Activated T-helper 9 cell treated with anti-CD3 and anti-CD28 coated beads, Interleukin-2, amount 50 U/mL, for 16 hours (primary cell): Measurements from ENCODE around the gene ZYX.
A peak's percentile ranks its signal among the peaks of the same experiment; 100 is the strongest.

Source experiments
- DNase-seq: peaks from one replicate; pipeline ENCODE4 v3.0.0-alpha.2; 2020; ENCODE audit warnings: low read depth

The ZYX gene

GRCh38 chr7:143380646-143381426 lies at the start of gene ZYX:
TSS of gene ZYX (plus strand) at chr7:143381345. CDS start at chr7:143381572, 227 bp downstream.
- DNase-seq: peak; percentile 83

DNA sequence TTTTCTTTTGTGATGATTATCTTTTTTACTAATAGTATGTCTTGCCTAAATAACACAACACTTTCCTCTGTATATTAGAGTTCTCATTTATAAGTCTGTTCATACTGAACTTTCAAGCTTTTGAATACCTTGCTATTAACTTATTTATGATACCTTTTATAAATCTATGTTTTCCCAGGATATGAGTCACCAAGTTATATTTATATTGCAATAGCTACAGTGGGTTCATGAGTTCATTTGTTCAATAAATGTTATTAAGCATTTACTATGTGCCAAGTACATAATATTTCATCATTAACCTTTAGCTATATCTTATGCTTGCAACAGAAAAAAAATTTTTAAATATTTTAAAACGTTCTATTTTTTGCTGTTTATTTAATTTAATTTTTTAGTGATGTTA lies 46.9 kb upstream of the ZYX start:
- DNase-seq: no peak

DNA sequence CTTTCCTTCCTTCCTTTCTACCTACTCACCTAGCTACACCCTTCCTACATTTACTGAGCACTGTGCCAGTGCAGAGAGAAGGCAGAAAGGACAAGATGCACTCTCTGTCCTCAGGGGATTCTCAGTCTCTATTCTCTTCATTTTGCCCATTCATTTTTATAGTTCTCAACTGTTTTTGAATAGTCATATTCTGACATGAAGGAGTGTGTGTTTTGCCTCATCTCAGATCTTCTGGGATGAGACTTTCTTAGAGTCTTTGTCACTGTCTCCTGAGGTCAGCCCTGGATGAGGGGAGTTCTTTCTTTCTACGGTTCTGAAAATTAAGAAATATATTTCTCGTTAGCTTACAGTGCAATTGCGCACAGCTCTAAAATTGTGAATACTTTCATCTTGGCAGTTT lies 43.9 kb upstream of the ZYX start:
- DNase-seq: no peak

DNA sequence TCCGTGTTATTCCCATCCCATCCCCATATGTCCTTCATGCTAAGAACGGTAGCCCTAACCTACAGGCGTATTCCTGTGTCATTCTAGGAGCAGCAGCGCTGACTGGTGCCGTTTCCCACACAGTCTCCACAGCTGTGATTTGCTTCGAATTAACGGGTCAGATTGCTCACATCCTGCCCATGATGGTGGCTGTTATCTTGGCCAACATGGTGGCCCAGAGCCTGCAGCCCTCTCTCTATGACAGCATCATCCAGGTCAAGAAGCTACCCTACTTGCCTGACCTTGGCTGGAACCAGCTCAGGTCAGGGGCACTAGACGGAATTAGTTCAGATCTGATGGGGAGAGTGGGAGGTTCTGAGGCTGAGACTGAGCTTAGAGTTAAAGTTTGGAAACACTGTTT lies 39.3 kb upstream of the ZYX start:
- DNase-seq: no peak

- DNase-seq: no peak
These were observed 37.5 kb upstream of the ZYX start for GRCh38 chr7:143343596-143343995.

- DNase-seq: peak; percentile 44
These were observed 35.7 kb upstream of the ZYX start for GRCh38 chr7:143345428-143345900.

- no peak for DNase-seq
These were observed 35.1 kb upstream of the ZYX start for GRCh38 chr7:143346018-143346417.

GRCh38 chr7:143347950-143348349 lies 33.2 kb upstream of the ZYX start:
- DNase-seq: no peak

DNA sequence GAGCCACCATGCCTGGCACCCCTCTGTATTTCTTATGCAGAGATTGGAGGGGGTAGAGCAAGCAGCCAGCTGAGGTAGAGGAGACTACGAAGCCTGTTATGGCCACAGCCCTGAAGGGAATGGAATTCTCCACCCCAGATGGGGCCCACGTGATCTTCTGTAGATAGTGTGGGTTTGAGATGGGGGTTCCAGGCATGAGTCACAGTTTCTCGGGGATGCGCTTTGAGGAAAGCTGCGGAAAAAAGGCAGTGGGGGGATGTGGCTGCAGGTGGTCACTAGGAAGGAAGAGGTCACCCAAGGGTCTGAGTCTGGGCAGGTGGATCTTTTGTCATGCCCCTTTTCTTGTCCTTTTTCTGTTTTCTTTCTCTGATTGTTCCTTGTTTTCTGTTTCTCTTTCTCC lies 30.1 kb upstream of the ZYX start:
- DNase-seq: no peak

- DNase-seq: no peak
These were observed 29.6 kb upstream of the ZYX start for GRCh38 chr7:143351574-143351973.

GRCh38 chr7:143352531-143353002 lies 28.6 kb upstream of the ZYX start:
- no peak for DNase-seq

GRCh38 chr7:143354376-143354775 lies 26.8 kb upstream of the ZYX start:
- no peak for DNase-seq

GRCh38 chr7:143354965-143355364 lies 26.2 kb upstream of the ZYX start:
- DNase-seq: no peak

GRCh38 chr7:143355450-143356385 lies 25.4 kb upstream of the ZYX start:
- no peak for DNase-seq

DNA sequence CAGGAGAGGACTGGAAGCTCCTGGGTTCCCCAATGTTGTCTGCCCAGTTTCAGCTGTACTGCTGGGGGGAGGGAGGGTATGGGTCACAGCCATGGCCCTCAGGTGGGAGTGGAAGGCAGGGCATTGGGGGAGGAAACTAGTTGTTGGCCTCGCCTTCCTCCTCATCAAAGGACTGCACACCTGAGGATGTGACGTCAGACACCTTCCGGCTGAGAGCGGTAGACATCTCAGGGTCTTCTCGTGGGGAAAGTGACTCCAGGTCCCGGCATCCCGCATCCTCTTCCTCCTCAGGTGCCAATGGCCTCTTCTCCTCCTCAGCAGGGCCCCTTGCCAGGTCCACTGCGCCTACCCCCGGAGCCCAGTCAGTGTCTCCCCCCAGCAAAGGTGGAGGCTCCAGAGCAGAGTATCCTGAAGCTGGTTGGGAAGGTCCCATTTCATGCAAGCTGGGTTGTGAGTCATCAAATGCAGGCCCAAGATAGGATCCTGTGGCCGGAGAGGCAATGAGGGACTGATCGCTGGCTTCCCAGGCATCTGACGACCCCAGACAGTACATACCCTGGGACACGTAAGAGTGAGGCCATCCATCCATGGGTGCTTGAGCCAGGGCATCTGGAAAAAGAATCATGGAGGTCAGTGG lies 24.6 kb upstream of the ZYX start:
- DNase-seq: no peak

GRCh38 chr7:143358626-143359025 lies 22.5 kb upstream of the ZYX start:
- no peak for DNase-seq

- DNase-seq: no peak
These were observed 21.3 kb upstream of the ZYX start for GRCh38 chr7:143359771-143360353.

DNA sequence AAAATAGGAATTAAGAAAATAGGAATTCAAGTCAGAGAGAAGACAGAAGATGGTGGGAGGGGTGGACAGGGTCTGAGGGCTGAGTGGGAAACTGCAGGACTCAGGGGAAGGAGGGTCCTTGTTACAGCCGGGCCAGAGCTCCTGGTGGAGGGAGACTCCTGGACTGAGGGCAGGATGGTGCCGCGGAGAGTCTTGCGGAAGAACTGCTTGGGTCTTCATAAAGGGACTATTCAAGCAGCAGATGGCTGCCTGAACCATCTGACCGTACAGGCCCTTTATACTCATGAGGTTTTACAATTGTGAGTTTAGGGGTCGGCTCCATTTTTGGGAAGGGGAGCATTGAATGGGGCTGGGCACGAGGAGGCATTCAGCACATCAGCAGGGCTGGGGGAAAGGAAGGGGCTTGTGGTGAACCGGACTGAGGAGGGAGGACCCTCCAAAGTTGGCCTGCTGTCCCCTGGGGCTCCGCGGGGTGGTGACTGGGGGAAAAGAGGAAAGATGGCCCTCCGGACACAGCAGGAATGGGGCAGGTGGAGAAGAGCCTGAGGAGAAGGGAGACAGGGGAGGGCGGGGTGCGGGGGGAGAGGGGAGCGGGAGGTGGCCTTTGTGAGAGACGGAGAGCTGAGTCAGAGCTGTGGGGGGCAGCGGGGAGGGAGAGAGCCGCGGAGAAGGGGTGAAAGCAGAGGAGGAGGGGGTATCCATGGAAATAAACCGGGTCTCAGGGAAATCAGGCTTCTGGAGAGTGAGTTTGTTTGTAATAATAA lies 20.2 kb upstream of the ZYX start:
- DNase-seq: no peak

DNA sequence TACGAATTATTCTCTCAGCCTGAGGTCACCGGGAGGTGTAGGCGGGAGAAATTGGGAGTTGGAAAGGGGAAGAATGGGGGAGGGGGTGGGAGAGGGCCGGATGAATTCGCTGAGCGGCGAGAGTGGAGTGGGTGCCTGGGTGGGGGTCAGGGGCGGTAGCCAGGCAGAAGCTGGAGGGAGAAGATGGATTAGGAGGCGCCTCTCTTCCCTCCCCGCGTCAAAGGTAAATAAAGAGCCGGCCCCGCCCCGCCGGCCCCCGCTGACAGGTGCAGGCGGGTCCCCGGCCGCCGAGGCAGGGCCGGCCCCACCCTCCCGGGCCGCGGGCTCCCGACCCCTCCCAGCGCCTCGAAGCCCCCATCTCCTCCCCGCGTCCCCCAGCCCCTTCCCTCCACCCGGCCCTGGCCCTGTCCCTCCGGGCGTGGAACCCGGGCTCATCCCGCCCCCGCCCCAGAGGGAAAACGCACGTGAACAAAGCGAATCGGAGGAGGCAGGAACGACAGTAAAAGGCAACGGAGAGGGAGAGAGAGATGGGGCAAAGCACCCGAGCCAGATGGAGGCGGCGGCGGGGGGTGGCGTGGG lies 19.5 kb upstream of the ZYX start:
- no peak for DNase-seq

- DNase-seq: no peak
These were observed 18.8 kb upstream of the ZYX start, which contains the start of gene FAM131B for GRCh38 chr7:143362131-143363015. TSS of gene FAM131B (minus strand) at chr7:143362713. CDS start at chr7:143362603, 110 bp downstream.
